Stimulated activated naive CD4-positive, alpha-beta T cell (primary cell): Measurements from ENCODE around the gene AK8.
"Not testable (repeated sequence)": the region's sequence is repeated elsewhere in the genome, so short reads cannot be mapped to it uniquely, and the experiment has no call there.

Experiments used
- DNase-seq, 6 experiments: peaks; one replicate each; lab custom pipeline; 2025; lab: John Stamatoyannopoulos, UW

The AK8 gene

DNA sequence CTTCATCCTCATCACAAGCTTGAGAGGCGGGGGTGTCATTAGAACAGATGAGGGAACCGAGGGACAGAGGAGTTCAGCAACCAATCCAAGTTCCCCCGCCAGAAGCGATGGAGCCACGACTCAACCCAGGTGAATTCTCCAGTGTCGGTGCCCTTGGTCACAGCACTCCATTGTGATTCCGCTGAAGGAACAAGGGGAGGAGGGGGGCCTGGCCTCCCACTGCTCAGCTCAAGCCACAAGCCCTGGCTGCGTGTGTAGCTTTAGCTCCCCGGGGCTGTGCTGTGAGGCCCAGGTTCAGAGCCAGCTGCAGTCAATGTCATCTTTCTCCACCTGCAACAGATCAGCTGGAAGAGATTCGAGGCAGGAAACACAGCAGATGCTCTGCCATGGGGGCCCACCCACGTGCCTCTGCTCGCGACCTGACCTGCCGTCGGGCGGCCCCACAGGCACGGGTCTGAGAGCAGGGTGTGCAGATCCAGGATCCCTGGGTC, 135.2 kb downstream of the AK8 start:
- no peak for DNase-seq

DNA sequence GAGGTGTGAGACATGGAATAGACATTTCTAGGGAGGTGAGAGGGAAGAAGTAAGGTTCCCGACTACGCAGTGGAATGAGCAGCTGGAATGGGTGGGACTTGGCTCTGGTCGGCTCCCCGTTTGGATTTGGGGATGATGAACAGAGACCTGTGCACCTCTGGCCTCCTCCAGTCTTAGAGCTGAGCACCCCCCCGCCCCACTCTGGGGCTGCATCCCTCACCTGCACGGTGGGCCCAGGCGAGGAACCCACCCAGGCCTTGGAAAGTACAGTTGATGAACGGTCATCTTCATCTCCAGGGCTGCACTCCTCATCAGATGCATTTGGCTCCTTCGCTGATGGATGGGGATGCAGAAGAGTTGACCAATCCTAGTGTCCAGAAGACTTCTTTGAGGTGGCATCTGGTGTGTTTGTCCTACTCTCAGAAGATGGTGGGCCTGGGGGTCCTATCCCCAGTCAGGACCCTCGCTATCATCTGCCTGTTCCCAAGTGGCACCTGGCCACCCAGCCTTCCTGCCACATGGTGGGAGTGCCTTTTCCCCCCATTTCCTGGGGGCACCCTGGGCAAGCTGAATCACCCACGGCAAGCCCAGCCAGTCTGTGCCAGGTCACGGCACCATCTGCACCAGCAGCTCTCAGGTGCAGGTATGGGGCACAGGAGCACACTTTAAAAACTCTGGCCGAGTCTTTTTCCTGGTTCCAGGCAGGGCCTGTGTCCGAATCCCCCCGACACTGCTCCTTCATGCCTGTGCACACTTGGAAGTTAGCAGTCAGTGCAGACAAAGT, 137.4 kb downstream of the AK8 start:
- DNase-seq = no peak

DNA sequence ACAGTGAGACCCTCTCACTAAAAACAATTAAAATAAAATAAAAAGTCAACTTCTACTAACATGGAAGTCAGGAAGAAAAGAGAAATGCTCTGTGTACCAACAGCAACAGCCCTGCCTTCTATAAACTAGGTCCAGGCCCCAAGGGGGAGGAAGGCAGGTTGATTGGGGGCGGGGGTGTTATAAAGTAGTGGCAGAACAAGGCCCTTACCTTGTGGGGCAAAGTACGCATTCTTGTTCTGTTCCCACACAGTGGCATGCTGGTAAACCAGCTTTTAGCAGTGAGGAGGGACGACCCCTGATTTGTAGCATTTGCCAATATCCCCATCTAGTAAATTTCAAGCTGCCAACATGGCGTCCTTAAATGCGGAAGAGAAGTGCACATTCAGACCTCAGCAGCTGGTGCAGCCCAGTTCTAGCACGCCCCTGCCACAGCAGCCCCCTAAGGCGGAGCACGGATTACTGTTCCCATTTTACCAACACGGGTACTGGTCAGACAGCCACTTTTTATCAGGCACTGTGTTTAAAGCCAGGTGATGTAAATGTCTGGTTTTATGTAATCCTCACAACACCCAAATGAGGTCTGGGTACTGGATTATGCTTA, 138.3 kb downstream of the AK8 start:
- DNase-seq = no peak

- DNase-seq = no peak
Observed at GRCh38 chr9:132733260-132733815, 144.7 kb downstream of the AK8 start.

- DNase-seq = no peak
Observed at GRCh38 chr9:132732326-132733259, 145.5 kb downstream of the AK8 start.

DNA sequence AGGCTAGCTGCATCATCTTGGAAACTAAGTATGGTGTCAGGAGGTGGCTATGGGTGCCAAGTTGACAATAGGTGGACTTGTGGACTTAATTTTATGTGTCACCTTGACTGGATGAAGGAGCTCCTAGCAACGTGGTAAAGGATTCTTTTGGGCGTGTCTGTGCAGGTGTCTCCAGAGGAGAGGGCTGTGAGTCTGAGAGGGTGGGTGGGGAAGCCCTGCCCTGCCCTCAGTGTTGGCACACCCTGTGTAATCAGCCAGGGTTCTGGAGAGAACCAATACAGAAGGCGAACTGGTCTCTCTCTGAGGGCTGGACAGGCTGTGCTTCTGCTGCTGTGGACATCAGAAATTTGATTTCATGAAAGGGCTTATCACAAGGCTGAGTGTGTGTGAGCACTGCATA, 146.9 kb downstream of the AK8 start:
- DNase-seq = no peak

GRCh38 chr9:132730054-132731033, 147.7 kb downstream of the AK8 start:
- DNase-seq = no peak

DNA sequence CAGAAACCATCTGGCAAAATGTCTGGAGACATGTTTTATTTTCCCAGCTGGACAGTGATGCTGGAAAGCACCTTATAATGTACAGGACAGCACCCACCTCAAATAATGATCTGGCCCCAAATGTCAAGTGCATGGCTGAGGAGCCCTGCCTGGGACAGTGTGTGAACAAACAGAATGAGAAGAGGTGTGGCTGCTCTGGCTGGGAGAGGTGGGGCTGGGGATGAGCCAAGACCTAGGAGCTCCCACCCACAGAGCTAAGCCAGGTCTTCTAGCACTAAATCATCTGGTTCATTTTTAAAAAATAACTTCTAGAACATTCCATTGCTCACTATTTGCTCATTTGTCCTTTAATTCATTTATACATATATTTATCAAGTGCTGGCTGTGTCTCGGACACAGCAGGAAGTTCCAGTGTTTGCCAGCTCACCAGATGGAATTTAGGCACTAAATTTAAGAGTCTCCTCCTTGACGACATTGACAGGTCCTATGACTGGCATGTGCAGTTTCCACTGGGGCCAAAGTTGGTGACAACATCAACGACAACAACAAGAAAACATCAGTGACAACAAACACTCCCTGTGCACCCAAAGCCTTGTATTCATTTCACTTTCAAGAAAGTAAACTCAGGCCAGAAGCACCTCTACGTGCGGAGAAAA, 148.7 kb downstream of the AK8 start:
- no peak for DNase-seq

DNA sequence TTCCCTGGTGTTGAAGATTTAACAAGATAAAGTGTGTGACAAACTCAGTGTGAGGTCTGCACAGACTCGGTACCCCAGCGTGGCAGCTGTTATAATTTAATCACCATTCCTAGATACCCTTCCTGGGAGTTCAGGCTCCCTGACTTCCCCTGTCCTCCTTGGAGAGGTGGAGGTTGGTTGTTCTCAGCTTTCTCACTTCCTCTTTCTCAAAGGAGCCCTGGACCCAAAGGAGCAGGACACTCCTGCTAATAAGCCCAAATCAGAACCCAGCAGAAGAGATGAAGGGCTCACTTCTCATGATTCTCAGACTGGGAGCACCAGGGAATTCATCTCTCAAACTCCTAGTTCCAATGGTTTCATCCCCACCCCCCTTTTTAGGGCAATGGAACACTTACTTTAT, 149.6 kb downstream of the AK8 start:
- no peak for DNase-seq

GRCh38 chr9:132728071-132728470, 150.0 kb downstream of the AK8 start:
- no peak for DNase-seq

- DNase-seq = no peak
Observed at GRCh38 chr9:132726576-132727130, 151.4 kb downstream of the AK8 start.

GRCh38 chr9:132725306-132725705, 152.8 kb downstream of the AK8 start:
- DNase-seq = no peak

DNA sequence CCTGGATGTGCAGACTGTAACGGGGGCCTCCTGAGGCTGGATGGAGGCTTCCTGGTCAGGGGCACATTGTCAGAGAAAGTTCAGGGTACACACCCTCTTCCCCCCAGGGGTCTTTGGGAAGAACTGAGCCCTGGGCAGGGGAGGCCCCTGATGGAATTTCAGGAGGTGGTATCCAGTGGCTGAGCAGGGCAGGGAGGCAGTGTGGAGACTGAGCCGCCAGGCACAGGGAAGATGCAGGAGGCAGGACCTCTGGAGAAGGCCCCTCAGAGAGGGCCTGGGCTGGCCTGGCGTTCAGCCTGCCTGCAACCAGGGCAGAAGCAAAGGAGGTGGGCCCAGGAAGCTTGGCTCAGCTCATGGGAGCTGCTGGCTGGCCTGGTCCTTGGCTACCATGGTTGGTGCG, 154.3 kb downstream of the AK8 start:
- DNase-seq = no peak

DNA sequence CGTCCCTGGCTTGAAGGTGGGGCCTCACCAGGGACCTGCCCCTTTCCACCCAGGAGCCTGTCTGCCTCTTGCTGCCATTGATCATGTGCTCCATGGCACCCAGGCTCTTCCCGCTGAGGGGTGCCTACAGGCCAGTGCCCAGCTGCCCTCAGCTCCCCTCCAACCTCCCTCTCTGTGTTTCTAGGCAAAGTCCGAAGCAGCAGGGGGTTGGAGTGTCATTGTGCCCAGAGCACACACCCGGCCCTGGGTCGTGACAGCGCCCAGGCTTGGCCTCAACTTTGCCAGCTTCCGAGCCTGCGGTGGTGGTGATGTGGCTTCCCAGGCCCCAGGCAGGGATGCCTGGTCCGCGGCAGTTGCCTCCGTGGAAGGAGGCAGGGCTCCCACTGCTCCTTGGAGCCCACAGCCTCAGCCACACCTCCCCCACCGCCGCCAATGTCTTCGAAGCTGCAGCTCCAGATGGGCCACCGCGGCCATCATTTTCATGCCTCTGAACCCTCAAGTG, 155.5 kb downstream of the AK8 start:
- DNase-seq = no peak

- no peak for DNase-seq
Observed at GRCh38 chr9:132721661-132722060, 156.4 kb downstream of the AK8 start.

- DNase-seq = not testable (repeated sequence)
Observed at GRCh38 chr9:132718381-132718928, 159.6 kb downstream of the AK8 start.

GRCh38 chr9:132717326-132717945, 160.6 kb downstream of the AK8 start:
- DNase-seq = no peak

DNA sequence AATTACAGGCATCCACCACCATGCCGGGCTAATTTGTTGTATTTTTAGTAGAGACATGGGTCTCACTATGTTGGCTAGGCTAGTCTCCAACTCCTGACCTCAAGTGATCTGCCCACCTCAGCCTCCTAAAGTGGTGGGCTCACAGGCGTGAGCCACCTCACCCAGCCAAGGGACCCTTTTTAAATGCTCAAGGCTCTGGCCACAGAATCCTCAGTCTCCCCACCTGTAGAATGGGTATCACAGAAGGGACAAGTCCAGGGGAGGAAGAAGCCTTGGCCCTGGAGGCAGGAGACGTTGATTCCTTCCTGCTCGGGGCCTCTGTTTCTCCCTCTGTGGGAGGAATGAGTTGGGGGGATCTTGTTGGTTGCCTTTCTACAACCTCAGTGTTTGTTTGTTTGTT, 162.1 kb downstream of the AK8 start:
- DNase-seq = no peak

DNA sequence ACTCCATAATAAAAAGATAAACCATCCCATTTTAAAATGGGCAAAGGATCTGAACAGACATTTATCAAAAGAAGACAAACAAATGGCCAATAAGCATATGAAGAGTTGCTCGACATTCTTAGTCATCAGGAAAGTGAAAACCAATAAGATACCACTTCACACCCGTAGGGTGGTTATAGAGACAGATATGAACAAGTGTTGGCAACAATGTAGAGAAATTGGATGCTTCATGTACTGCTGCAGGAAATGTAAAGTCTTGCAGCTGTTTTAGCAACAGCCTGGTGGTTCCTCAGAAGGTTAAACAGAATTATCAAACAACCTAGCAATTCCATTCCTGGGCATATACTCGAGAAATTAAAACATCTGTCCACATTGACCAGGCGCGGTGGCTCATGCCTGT, 165.3 kb downstream of the AK8 start:
- no peak for DNase-seq
